Caco-2 (cell line): ENCODE data around the gene FRRS1L. TPM values are rescaled to one million over a fixed set of nuclear protein-coding genes. Genes with fewer than 3 reads are reported as not detected.

Experiments
- BruUV-seq: library from RNA; stranded (reverse); fragments of 400-500 nt; replicated peaks from 2 replicates; lab custom pipeline; 2021; lab: Mats Ljungman, UMichigan
- CTCF ChIA-PET: fragments of 300-600 bp; sonication (Branson Sonifier 250); formaldehyde crosslinking; loops from one replicate; lab custom pipeline; 2022; ENCODE audit warnings: antibody characterized with exemption; lab: Charles Lee
- POLR2A ChIA-PET: fragments of 300-600 bp; sonication (Branson Sonifier 250); formaldehyde crosslinking; loops from one replicate; lab custom pipeline; 2022; ENCODE audit warnings: antibody characterized with exemption; lab: Charles Lee
- DNase-seq, 2 experiments: peaks; one replicate each; pipeline versions ENCODE4 v3.0.0 to v3.0.0-alpha.2; 2020 to 2022
- H3K27me3 ChIP-seq: replicated peaks from 2 replicates; pipeline ENCODE4 v1.6.0; 2011; ENCODE audit warnings: low read length; ENCODE audit not compliant: control insufficient read depth, insufficient read depth
- H3K36me3 ChIP-seq: 2 replicates; pipeline ENCODE4 v1.5.1; 2011; ENCODE audit warnings: low read length; ENCODE audit not compliant: control insufficient read depth, insufficient read depth
- H3K4me1 ChIP-seq: fragments of 250-450 bp; sonication (Bioruptor Pico); 2 replicates; pipeline ENCODE4 v1.5.1; 2020; ENCODE audit warnings: mild to moderate bottlenecking
- H3K4me3 ChIP-seq: 2 replicates; pipeline ENCODE4 v1.5.1; 2011; ENCODE audit warnings: low read depth, mild to moderate bottlenecking, control low read depth, low read length
- H3K9me3 ChIP-seq: fragments of 250-450 bp; sonication (Bioruptor Pico); 2 replicates; pipeline ENCODE4 v1.5.1; 2020; ENCODE audit warnings: mild to moderate bottlenecking, moderate library complexity
- H3K27ac Mint-ChIP-seq: one replicate; pipeline ENCODE4 v1.8.0; 2022; ENCODE audit warnings: mixed read lengths; ENCODE audit not compliant: unreplicated experiment
- H3K27me3 Mint-ChIP-seq: one replicate; pipeline ENCODE4 v1.8.0; 2022; ENCODE audit warnings: mixed read lengths; ENCODE audit not compliant: insufficient read depth, unreplicated experiment
- H3K36me3 Mint-ChIP-seq: one replicate; pipeline ENCODE4 v1.8.0; 2022; ENCODE audit warnings: mild to moderate bottlenecking, mixed read lengths; ENCODE audit not compliant: insufficient read depth, unreplicated experiment
- H3K4me1 Mint-ChIP-seq: one replicate; pipeline ENCODE4 v1.8.0; 2022; ENCODE audit warnings: low read depth, mixed read lengths; ENCODE audit not compliant: unreplicated experiment
- H3K4me3 Mint-ChIP-seq: one replicate; pipeline ENCODE4 v1.8.0; 2022; ENCODE audit warnings: mild to moderate bottlenecking, moderate library complexity, mixed read lengths; ENCODE audit not compliant: unreplicated experiment
- H3K9me3 Mint-ChIP-seq: one replicate; pipeline ENCODE4 v1.8.0; 2022; ENCODE audit warnings: mixed read lengths; ENCODE audit not compliant: unreplicated experiment
- CTCF ChIP-seq, 2 experiments: fragments of 200-600 bp in 1 of 2; IDR thresholded peaks; 1 replicate in 1 of 2; 2 replicates in 1 of 2; pipeline versions ENCODE4 v1.5.1 to v1.8.0; 2011 to 2022; ENCODE audit warnings: antibody characterized with exemption in 1 of 2, control low read depth in 1 of 2, inconsistent platforms in 1 of 2, low read depth in 1 of 2, low read length in 1 of 2, mild to moderate bottlenecking in 1 of 2, moderate library complexity in 1 of 2; ENCODE audit not compliant: insufficient read depth in 1 of 2, severe bottlenecking in 1 of 2, unreplicated experiment in 1 of 2
- intact Hi-C: fragments of 100-400 bp; cut with micrococcal nuclease; formaldehyde crosslinking; loops from one replicate; pipeline ENCODE4 v1.10.0; 2022; ENCODE audit not compliant: unreplicated experiment
- total RNA-seq: library from RNA; stranded (reverse); gene quantifications from 2 replicates; pipeline ENCODE4 v1.2.3, GENCODE V29; 2022

The FRRS1L gene
- total RNA-seq, 1 experiment from 2014 or later: not detected

DNA sequence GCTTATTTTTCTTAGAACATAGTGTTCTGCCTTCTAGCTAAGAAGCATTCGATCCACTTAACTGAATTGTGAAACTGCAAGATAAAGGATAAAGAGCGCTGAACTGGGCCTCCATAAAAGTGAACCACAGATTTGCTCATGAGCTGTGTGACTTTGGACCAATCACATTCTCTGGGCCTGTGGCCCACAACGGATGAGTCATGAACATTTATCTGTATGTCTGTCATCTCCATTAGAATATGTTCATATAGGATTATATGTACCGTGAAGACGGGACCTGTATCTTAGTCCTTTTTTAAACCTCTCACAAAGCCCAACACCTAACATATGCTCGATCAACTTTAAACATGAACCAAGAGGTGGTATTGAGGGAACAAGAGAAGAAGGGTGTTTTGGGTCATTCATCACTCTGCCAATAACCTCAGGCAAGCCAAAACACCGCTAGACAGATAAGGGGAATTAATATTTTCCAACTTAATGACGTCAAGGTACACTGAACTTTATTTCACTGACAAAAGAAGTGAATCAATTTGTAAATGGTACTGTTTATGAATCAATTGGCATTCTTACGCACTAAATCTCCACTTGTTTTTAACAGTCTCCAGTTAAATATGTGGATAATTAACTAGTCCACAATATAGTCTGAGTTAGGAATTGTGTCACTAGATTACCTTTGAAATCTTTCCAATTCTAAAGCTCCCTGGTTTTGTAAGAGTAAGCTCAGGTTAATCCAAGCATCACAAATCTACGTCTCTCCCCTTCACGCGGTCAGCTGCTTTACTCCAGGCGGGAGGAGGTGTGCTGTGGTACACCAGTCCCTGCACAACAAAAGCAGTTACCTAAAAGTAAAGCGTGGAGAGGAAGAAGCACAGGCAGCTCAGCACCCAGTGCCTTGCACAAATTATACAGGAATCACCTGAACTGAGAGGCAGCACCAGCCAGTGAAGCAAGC lies 48.9 kb downstream of the FRRS1L start:
- no peak for TF ChIP-seq CTCF (IDR thresholded peaks at IDR 0.05; ENCODE audit: insufficient read depth in 1 of 2, low read depth in 1 of 2, low read length in 1 of 2, severe bottlenecking in 1 of 2, unreplicated experiment in 1 of 2)
- DNase-seq: peak; percentile 34 to 57
- ChIA-PET CTCF (interaction anchor here (0.8 kb wide), 2 partner anchors 36 to 81 kb away, joined by 3 read pairs; no protein-coding TSS in a partner anchor), POLR2A (no interaction called here)
- TSS peak; percentile 39 for BruUV-seq
- peaks cover 51% of the 10 kb centered on the region for H3K36me3 Mint-ChIP-seq
- H3K9me3 Mint-ChIP-seq: no peaks in the 10 kb centered on the region
- no peaks in the 10 kb centered on the region for H3K9me3 ChIP-seq
- H3K4me1 ChIP-seq: peaks cover 36% of the 10 kb centered on the region
- no peaks in the 10 kb centered on the region for H3K27me3 ChIP-seq
- peak overlapping the region; percentile 86 for H3K4me3 ChIP-seq
- intact Hi-C loops: no loop called here
- no peaks in the 10 kb centered on the region for H3K36me3 ChIP-seq
- peak overlapping the region; percentile 85 for H3K27ac Mint-ChIP-seq
- H3K27me3 Mint-ChIP-seq: no peaks in the 10 kb centered on the region
- H3K4me3 Mint-ChIP-seq: peak overlapping the region; percentile 95
- peaks cover 45% of the 10 kb centered on the region for H3K4me1 Mint-ChIP-seq

GRCh38 chr9:109115931-109116526 lies 51.0 kb downstream of the FRRS1L start:
- peaks cover 45% of the 10 kb centered on the region for H3K36me3 Mint-ChIP-seq
- no peak for DNase-seq
- no peaks in the 10 kb centered on the region for H3K9me3 Mint-ChIP-seq
- POLR2A ChIA-PET: no interaction called here
- intact Hi-C loops: no loop called here
- peaks cover 36% of the 10 kb centered on the region for H3K4me1 ChIP-seq
- no peaks in the 10 kb centered on the region for H3K9me3 ChIP-seq
- no peak overlapping the region for H3K27ac Mint-ChIP-seq
- TF ChIP-seq CTCF (IDR thresholded peaks at IDR 0.05; ENCODE audit: insufficient read depth in 1 of 2, low read depth in 1 of 2, low read length in 1 of 2, severe bottlenecking in 1 of 2, unreplicated experiment in 1 of 2): no peak
- no peak overlapping the region for H3K4me3 ChIP-seq
- no peaks in the 10 kb centered on the region for H3K27me3 Mint-ChIP-seq
- H3K27me3 ChIP-seq: no peaks in the 10 kb centered on the region
- no peak overlapping the region for H3K4me3 Mint-ChIP-seq
- H3K4me1 Mint-ChIP-seq: peaks cover 32% of the 10 kb centered on the region
- no peaks in the 10 kb centered on the region for H3K36me3 ChIP-seq
- BruUV-seq: no TSS peak
- CTCF ChIA-PET: no interaction called here

- no peak overlapping the region for H3K4me3 ChIP-seq
- Mint-ChIP-seq H3K4me1 (peaks cover 43% of the 10 kb centered on the region), H3K27me3 (no peaks in the 10 kb centered on the region), H3K27ac (peak overlapping the region; percentile 53), H3K9me3 (no peaks in the 10 kb centered on the region), H3K4me3 (peak overlapping the region; percentile 42), H3K36me3 (peaks cover 45% of the 10 kb centered on the region)
- peaks cover 41% of the 10 kb centered on the region for H3K4me1 ChIP-seq
- POLR2A ChIA-PET: no interaction called here
- intact Hi-C loops: no loop called here
- BruUV-seq: no TSS peak
- TF ChIP-seq CTCF (IDR thresholded peaks at IDR 0.05; ENCODE audit: insufficient read depth in 1 of 2, low read depth in 1 of 2, low read length in 1 of 2, severe bottlenecking in 1 of 2, unreplicated experiment in 1 of 2): no peak
- no peaks in the 10 kb centered on the region for H3K9me3 ChIP-seq
- no peaks in the 10 kb centered on the region for H3K36me3 ChIP-seq
- CTCF ChIA-PET: no interaction called here
- H3K27me3 ChIP-seq: no peaks in the 10 kb centered on the region
- DNase-seq: no peak
These were observed 52.4 kb downstream of the FRRS1L start for GRCh38 chr9:109114670-109115069.
